ACC112 (cell line): ENCODE data around the gene LIN52.

ENCODE experiments used
- H2AFZ ChIP-seq: fragments of 200-600 bp; sonication (generic); one replicate; pipeline ENCODE4 v1.6.0; 2017; ENCODE audit warnings: antibody characterized with exemption, low read length; ENCODE audit not compliant: unreplicated experiment
- H3K27ac ChIP-seq: fragments of 200-600 bp; sonication (generic); 2 replicates; pipeline ENCODE4 v1.5.1; 2014; ENCODE audit warnings: low read depth, mild to moderate bottlenecking, antibody characterized with exemption, low read length, moderate library complexity
- H3K27me3 ChIP-seq: fragments of 200-600 bp; sonication (generic); 2 replicates; pipeline ENCODE4 v1.6.1; 2014; ENCODE audit warnings: mild to moderate bottlenecking, antibody characterized with exemption, low read length, moderate library complexity, mixed read lengths; ENCODE audit not compliant: insufficient read depth
- H3K36me3 ChIP-seq: fragments of 200-600 bp; sonication (generic); 2 replicates; pipeline ENCODE4 v1.6.1; 2016; ENCODE audit warnings: mild to moderate bottlenecking, antibody characterized with exemption, low read length, moderate library complexity, mixed read lengths; ENCODE audit not compliant: insufficient read depth
- H3K4me1 ChIP-seq: fragments of 200-600 bp; sonication (generic); one replicate; pipeline ENCODE4 v1.6.1; 2016; ENCODE audit warnings: low read length, mixed read lengths; ENCODE audit not compliant: insufficient read depth, unreplicated experiment, control insufficient read depth
- H3K4me3 ChIP-seq: fragments of 200-600 bp; sonication (generic); 2 replicates; pipeline ENCODE4 v1.5.1; 2014; ENCODE audit warnings: mild to moderate bottlenecking, low read depth, low read length
- H3K79me2 ChIP-seq: fragments of 200-600 bp; sonication (generic); one replicate; pipeline ENCODE4 v1.6.0; 2016; ENCODE audit warnings: low read length; ENCODE audit not compliant: control insufficient read depth, unreplicated experiment, insufficient read depth

Gene LIN52

DNA sequence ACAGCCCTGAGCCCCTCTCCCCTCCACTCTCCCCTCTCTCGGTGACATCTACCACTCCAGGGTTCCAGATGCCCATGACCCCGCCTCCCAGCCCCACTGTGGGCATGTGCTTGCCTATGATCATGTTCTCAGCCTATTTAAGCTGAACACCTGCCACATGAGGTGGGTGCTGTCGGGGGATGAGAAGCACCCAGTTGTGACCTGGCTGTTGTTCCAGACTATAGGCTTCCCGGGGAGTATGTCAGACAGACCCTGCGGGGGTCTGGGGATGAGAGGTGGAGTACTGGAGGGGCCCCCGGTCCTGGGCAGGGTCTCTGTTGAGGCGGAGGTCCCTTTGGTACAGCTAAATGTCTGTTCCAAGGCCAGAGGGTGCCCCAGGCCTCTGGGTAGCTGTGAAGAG, 160.5 kb downstream of the LIN52 start:
- no peaks in the 10 kb centered on the region for H3K36me3 ChIP-seq
- H3K4me1 ChIP-seq, result no peaks in the 10 kb centered on the region
- no peak overlapping the region for H2AFZ ChIP-seq
- no peaks in the 10 kb centered on the region for H3K79me2 ChIP-seq
- no peak overlapping the region for H3K27ac ChIP-seq
- no peak overlapping the region for H3K4me3 ChIP-seq
- H3K27me3 ChIP-seq, result peaks cover 74% of the 10 kb centered on the region

DNA sequence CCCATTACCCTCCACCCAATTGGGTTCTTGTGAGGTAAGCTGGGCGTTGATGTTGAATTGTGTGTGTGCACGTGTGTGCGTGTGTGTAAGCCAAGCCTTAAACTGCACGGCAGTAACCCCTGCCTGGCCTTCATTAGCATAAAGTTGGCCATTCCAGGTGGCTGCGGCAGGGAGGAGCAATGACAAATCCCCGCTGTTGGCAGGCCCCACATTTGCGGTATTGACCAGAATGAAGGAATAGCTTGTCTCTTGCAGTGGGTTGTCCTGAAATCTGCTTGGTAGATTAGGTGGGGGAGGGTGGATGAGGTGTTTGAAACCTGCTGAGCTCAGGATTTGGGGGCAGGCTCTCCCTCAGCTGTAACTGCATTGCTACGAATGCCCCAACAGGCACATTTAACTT, 161.8 kb downstream of the LIN52 start:
- Histone ChIP-seq H3K79me2 (no peaks in the 10 kb centered on the region), H3K27me3 (peaks cover 61% of the 10 kb centered on the region), H3K4me3 (no peak overlapping the region), H3K36me3 (no peaks in the 10 kb centered on the region), H3K27ac (no peak overlapping the region), H3K4me1 (no peaks in the 10 kb centered on the region), H2AFZ (no peak overlapping the region)

DNA sequence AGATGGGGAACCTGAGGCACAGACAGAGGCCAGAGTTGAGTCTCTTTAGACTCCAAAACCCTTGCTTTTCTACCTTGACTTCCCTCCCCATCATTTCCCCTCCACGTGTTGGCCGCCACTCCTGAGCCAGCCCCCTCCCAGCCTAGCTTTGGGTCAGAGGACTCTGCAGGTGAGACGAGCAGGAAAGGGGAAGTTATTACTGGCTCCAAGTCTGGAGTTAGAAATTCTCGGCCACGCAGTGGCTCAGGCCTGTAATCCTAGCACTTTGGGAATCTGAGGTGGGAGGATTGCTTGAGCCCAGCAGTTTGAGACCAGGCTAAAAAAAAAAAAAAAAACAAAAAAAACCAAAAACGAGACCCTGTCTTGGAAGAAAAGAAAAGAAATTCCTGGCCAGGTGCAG, 163.3 kb downstream of the LIN52 start:
- H3K36me3 ChIP-seq, result no peaks in the 10 kb centered on the region
- no peak overlapping the region for H2AFZ ChIP-seq
- H3K27me3 ChIP-seq, result peaks cover 52% of the 10 kb centered on the region
- H3K4me3 ChIP-seq, result no peak overlapping the region
- H3K4me1 ChIP-seq, result no peaks in the 10 kb centered on the region
- H3K79me2 ChIP-seq, result no peaks in the 10 kb centered on the region
- H3K27ac ChIP-seq, result no peak overlapping the region

DNA sequence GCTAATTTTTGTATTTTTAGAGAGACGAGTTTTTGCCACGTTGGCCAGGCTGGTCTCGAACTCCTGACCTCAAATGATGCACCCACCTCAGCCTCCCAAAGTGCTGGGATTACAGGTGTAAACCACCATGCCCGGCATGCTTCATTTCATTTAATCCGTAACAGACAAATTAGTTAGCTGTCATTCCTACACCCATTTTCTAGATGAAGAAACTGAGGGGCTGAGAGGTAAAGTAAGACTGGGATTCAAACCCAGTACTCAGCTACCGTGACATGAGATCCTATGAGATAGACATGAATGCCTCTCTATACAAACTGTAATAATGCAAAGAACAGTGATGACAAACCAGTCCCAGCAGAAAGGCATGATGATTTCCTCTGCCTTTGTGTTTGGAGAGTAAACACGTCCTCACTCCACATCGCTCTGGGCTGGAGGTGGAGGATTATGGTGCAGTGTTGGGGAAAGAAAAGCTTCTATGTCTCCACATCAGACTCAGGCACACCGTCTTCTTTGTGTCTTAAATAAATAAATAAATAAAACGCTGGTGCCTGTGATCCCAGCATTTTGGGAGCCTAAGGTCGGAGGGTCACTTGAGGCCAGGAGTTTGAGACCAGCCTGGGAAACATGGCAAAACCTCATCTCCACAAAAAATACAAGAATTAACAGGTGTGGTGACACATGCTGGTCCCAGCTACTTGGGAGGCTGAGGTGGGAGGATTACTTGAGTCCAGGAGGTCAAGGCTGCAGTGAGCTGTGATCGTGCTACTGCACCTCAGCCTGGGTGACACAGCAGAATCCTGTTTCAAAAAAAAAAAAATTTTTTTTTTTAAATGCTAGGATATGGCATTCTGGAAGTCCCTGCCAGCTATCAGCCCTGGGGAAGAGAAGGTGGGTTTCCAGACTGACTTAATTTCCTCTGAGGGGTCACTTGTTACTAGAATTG, 164.9 kb downstream of the LIN52 start:
- H3K79me2 ChIP-seq, result no peaks in the 10 kb centered on the region
- no peak overlapping the region for H3K4me3 ChIP-seq
- no peaks in the 10 kb centered on the region for H3K4me1 ChIP-seq
- H3K27ac ChIP-seq, result no peak overlapping the region
- H2AFZ ChIP-seq, result no peak overlapping the region
- no peaks in the 10 kb centered on the region for H3K36me3 ChIP-seq
- H3K27me3 ChIP-seq, result peaks cover 41% of the 10 kb centered on the region
